CD4-positive, alpha-beta T cell (primary cell): ENCODE measurements around the gene RSAD2. TPM values are rescaled to one million over a fixed set of nuclear protein-coding genes. Genes with fewer than 3 reads are reported as not detected.
"Not testable (repeated sequence)": the region's sequence is repeated elsewhere in the genome, so short reads cannot be mapped to it uniquely, and the experiment has no call there.

Experiments used
- ATAC-seq: fragments of 200-7000 bp; cut with Tn5 transposase; one replicate; pipeline ENCODE4 v1.10.0; 2022; ENCODE audit warnings: mild to moderate bottlenecking; ENCODE audit not compliant: poor library complexity
- CTCF ChIA-PET: fragments of 350-600 bp; sonication (Branson Sonifier 250); formaldehyde crosslinking; loops from one replicate; lab custom pipeline; 2021; ENCODE audit warnings: antibody characterized with exemption, inconsistent platforms; lab: Charles Lee
- POLR2A ChIA-PET: fragments of 350-600 bp; sonication (Branson Sonifier 250); formaldehyde crosslinking; loops from one replicate; lab custom pipeline; 2021; ENCODE audit warnings: antibody characterized with exemption, inconsistent platforms; lab: Charles Lee
- DNase-seq, 14 experiments: peaks; one replicate each; pipeline ENCODE4 v3.0.0-alpha.2; 2013 to 2020; ENCODE audit warnings: mixed read lengths in 2 of 14
- H3K27ac ChIP-seq, 2 donors: one replicate each; pipeline versions ENCODE4 v1.5.1 to v1.7.0; 2013; ENCODE audit warnings: low read length in 2 of 2, low read depth in 1 of 2, mild to moderate bottlenecking in 1 of 2
- H3K27me3 ChIP-seq, 2 experiments: 1 replicate in 1 of 2; 2 replicates in 1 of 2; pipeline versions ENCODE4 v1.6.1 to v1.7.0; 2013; ENCODE audit warnings: low read length in 2 of 2, control low read depth in 1 of 2, mild to moderate bottlenecking in 1 of 2, moderate library complexity in 1 of 2; ENCODE audit not compliant: insufficient read depth in 2 of 2, control insufficient read depth in 1 of 2
- H3K36me3 ChIP-seq: one replicate; pipeline ENCODE4 v1.6.1; 2013; ENCODE audit warnings: low read length, control low read depth; ENCODE audit not compliant: insufficient read depth
- H3K4me1 ChIP-seq: one replicate; pipeline ENCODE4 v1.6.1; 2013; ENCODE audit warnings: low read length, control low read depth; ENCODE audit not compliant: insufficient read depth
- H3K4me3 ChIP-seq: one replicate; pipeline ENCODE4 v1.5.1; 2013; ENCODE audit warnings: mild to moderate bottlenecking, low read length, moderate library complexity
- H3K9me3 ChIP-seq, 2 experiments: 1 replicate in 1 of 2; 2 replicates in 1 of 2; pipeline versions ENCODE4 v1.6.1 to v1.7.0; 2013; ENCODE audit warnings: low read length in 2 of 2, mild to moderate bottlenecking in 2 of 2, control low read depth in 1 of 2, moderate library complexity in 1 of 2; ENCODE audit not compliant: control insufficient read depth in 1 of 2, insufficient read depth in 1 of 2
- H3K27ac Mint-ChIP-seq: one replicate; pipeline ENCODE4 v1.8.0; 2020; ENCODE audit warnings: mixed read lengths
- H3K27me3 Mint-ChIP-seq: one replicate; pipeline ENCODE4 v1.8.0; 2021; ENCODE audit warnings: mixed read lengths
- H3K36me3 Mint-ChIP-seq: one replicate; pipeline ENCODE4 v1.8.0; 2021; ENCODE audit warnings: low read depth, mixed read lengths
- H3K4me1 Mint-ChIP-seq: one replicate; pipeline ENCODE4 v1.8.0; 2021; ENCODE audit warnings: low read depth, mixed read lengths
- H3K4me3 Mint-ChIP-seq: one replicate; pipeline ENCODE4 v1.8.0; 2020; ENCODE audit warnings: mild to moderate bottlenecking, mixed read lengths
- H3K9me3 Mint-ChIP-seq: one replicate; pipeline ENCODE4 v1.8.0; 2020; ENCODE audit warnings: mixed read lengths
- CTCF ChIP-seq: fragments of 200-600 bp; IDR thresholded peaks from one replicate; pipeline ENCODE4 v1.8.0; 2022; ENCODE audit warnings: antibody characterized with exemption, mild to moderate bottlenecking
- intact Hi-C, 2 experiments: fragments of 100-400 bp; cut with DNase I in 1 of 2; cut with micrococcal nuclease in 1 of 2; formaldehyde crosslinking; loops; one replicate each; pipeline versions ENCODE4 v1.15.1 to v1.9.0; 2023 to 2025; cut with DNase I, micrococcal nuclease
- total RNA-seq, 174 experiments: library from RNA in 2 of 174; stranded (reverse) in 2 of 174; gene quantifications; one replicate each; pipeline ENCODE4 v1.2.3 and lab custom pipeline; 2021 to 2026

The RSAD2 gene
- total RNA-seq, 2 experiments from 2014 or later: 3.9 to 4.6 TPM

- ATAC-seq (peak; percentile 49), DNase-seq (peak in 3 of 14 experiments; percentile 63 to 72 (median 68))
- Histone ChIP-seq H3K9me3 (no peaks in the 10 kb centered on the region), H3K27me3 (no peaks in the 10 kb centered on the region), H3K4me3 (no peak overlapping the region), H3K36me3 (peaks cover 3% of the 10 kb centered on the region), H3K4me1 (peaks cover 4% of the 10 kb centered on the region), H3K27ac (no peak overlapping the region)
- TF ChIP-seq CTCF: peak; percentile 90
- peaks cover 56% of the 10 kb centered on the region for H3K36me3 Mint-ChIP-seq
- peak overlapping the region; percentile 50 for H3K27ac Mint-ChIP-seq
- ChIA-PET POLR2A (interaction anchor here (0.7 to 2.6 kb wide), 15 partner anchors 8 to 162 kb away, joined by 3 to 21 read pairs (median 4); partner anchors contain the start of genes CMPK2, RNF144A and RSAD2), CTCF (interaction anchor here (0.8 to 4.0 kb wide), 19 partner anchors 9 to 168 kb away, joined by 3 to 41 read pairs (median 4); partner anchors contain the start of genes CMPK2 and RNF144A)
- H3K9me3 Mint-ChIP-seq: peaks cover 2% of the 10 kb centered on the region
- intact Hi-C loops: loop anchor here (1.0 to 5.0 kb wide), 6 partner anchors 20 to 147 kb away; partner anchors contain the start of gene RNF144A (in 1 of the 2)
- H3K4me3 Mint-ChIP-seq: no peak overlapping the region
- H3K4me1 Mint-ChIP-seq: peaks cover 19% of the 10 kb centered on the region
- H3K27me3 Mint-ChIP-seq: no peaks in the 10 kb centered on the region
Measured at GRCh38 chr2:6896930-6897759, 19.6 kb downstream of the RSAD2 start.

DNA sequence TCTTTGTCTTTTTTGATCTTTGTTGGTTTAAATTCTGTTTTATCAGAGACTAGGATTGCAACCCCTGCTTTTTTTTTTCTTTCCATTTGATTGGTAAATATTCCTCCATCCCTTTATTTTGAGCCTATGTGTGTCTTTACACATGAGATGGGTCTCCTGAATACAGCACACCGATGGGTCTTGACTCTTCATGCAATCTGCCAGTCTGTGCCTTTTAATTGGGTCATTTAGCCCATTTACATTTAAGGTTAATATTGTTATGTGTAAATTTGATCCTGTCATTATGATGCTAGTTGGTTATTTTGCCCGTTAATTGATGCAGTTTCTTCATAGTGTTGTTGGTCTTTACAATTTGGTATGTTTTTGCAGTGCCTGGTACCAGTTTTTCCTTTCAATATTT, 25.0 kb downstream of the RSAD2 start:
- CTCF ChIA-PET: not testable (repeated sequence)

GRCh38 chr2:6905668-6906067, 28.1 kb downstream of the RSAD2 start:
- TF ChIP-seq CTCF: no peak
- Histone ChIP-seq H3K4me1 (peaks cover 45% of the 10 kb centered on the region), H3K27ac (no peak overlapping the region), H3K4me3 (no peak overlapping the region), H3K9me3 (peaks cover 0 to 6% of the 10 kb centered on the region in 2 experiments), H3K27me3 (no peaks in the 10 kb centered on the region), H3K36me3 (no peaks in the 10 kb centered on the region)
- ChIA-PET POLR2A (interaction anchor here (0.6 to 1.8 kb wide), 5 partner anchors 11 to 41 kb away, joined by 3 to 5 read pairs (median 4); partner anchors contain the start of genes CMPK2, RNF144A and RSAD2), CTCF (interaction anchor here (1.3 to 1.9 kb wide), 2 partner anchors 8 to 11 kb away, joined by 5 to 7 read pairs; no protein-coding TSS in a partner anchor)
- Mint-ChIP-seq H3K4me1 (peaks cover 48% of the 10 kb centered on the region), H3K27ac (no peak overlapping the region), H3K27me3 (no peaks in the 10 kb centered on the region), H3K36me3 (peaks cover 30% of the 10 kb centered on the region), H3K4me3 (no peak overlapping the region), H3K9me3 (peaks cover 4% of the 10 kb centered on the region)
- no peak for ATAC-seq
- intact Hi-C loops: no loop called here
- no peak for DNase-seq

More for the DNA sequence above, 25.0 kb downstream of the RSAD2 start:
- H3K36me3 ChIP-seq, DNase-seq, H3K4me3 Mint-ChIP-seq, H3K27ac Mint-ChIP-seq, POLR2A ChIA-PET, intact Hi-C loops, H3K9me3 Mint-ChIP-seq, H3K27me3 ChIP-seq, H3K4me3 ChIP-seq, H3K27me3 Mint-ChIP-seq, H3K27ac ChIP-seq, ATAC-seq, H3K9me3 ChIP-seq: not testable (repeated sequence)
- peaks cover 27% of the 10 kb centered on the region for H3K4me1 Mint-ChIP-seq
- H3K36me3 Mint-ChIP-seq: peaks cover 45% of the 10 kb centered on the region
- H3K4me1 ChIP-seq: peaks cover 23% of the 10 kb centered on the region
